Measurements from ENCODE around the gene XAB2.

GRCh38 chr19:7650148-7650547, 20.8 kb upstream of the XAB2 start:
- no peak for TF ChIP-seq CTCF (IDR thresholded peaks at IDR 0.05 in 4 of 5, conservative IDR thresholded peaks at IDR 0.05 in 1 of 5)
- no peak for TF ChIP-seq POLR2A (IDR thresholded peaks at IDR 0.05)
